Measurements from ENCODE around the gene SLC9A7.
"Not testable (repeated sequence)": the region's sequence is repeated elsewhere in the genome, so short reads cannot be mapped to it uniquely, and the experiment has no call there.

The SLC9A7 gene

GRCh38 chrX:46754036-46754435 is 4.9 kb downstream of the SLC9A7 start:
- no peak for DNase-seq (ENCODE audit: low spot score)

DNA sequence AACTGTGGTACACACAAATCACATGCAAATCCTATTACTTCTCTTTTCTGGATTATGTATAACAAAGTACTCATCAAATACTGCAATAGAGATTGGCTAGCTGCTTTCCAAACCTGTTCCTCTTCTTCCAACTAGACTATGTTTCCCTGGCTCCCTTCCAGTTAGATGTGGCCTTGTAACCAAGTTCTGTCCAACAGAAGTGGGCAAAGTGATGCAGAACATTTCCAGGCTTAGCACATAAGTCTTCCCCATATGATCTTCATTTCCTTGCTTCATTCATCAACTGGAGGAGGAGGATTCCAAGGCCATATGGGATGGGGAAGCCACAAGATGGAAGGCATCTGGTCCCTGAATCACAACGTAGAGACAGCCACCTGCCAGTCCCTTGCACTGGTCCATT is 8.0 kb downstream of the SLC9A7 start:
- no peak for DNase-seq (ENCODE audit: low spot score)

- no peak for DNase-seq (ENCODE audit: low spot score)
Measured at GRCh38 chrX:46744009-46744408, 14.9 kb downstream of the SLC9A7 start.

DNA sequence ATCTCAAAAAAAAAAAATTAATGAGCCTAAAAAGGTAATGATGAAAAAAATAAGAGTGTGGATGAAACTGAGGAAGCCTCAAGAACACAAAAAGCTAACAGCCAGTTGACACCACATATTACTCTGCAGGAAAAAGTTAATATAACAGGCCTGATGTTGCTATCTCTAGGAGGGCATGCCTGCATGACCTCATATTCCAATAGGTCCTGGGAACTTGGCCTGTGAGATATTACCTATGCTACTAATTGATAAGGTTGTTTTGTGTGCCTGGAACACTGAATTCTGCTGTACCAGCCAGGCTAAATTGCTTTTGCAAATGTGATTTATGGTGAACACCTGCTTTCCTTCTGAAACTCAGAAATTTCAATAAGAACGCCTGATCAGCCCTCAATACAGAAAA is 15.9 kb downstream of the SLC9A7 start:
- no peak for DNase-seq (ENCODE audit: low spot score)

GRCh38 chrX:46739736-46740135 is 19.2 kb downstream of the SLC9A7 start:
- no peak for DNase-seq (ENCODE audit: low spot score)

GRCh38 chrX:46737462-46737861 is 21.5 kb downstream of the SLC9A7 start:
- DNase-seq (ENCODE audit: low spot score): no peak

GRCh38 chrX:46737041-46737440 is 21.9 kb downstream of the SLC9A7 start:
- no peak for DNase-seq (ENCODE audit: low spot score)

- DNase-seq (ENCODE audit: low spot score): no peak
Measured at GRCh38 chrX:46735622-46736021, 23.3 kb downstream of the SLC9A7 start.

GRCh38 chrX:46733226-46733625 is 25.7 kb downstream of the SLC9A7 start:
- DNase-seq (ENCODE audit: low spot score): no peak

GRCh38 chrX:46730765-46731164 is 28.2 kb downstream of the SLC9A7 start:
- DNase-seq (ENCODE audit: low spot score): no peak

- DNase-seq (ENCODE audit: low spot score): no peak
Measured at GRCh38 chrX:46727441-46727840, 31.5 kb downstream of the SLC9A7 start.

DNA sequence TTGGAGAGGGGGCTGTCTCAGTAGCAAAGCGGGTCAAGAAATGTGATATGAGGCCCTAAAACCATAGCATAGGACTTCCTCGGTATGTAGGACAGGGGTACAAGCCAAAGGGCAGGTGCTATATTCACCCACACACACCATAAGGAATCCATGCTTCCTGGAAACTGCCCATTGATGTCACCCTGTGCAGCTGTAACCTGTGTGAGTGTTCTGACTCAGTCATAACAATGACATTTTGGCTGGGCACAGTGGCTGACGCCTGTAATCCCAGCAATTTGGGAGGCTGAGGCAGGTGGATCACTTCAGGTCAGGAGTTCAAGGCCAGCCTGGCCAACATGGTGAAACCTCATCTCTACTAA is 35.4 kb downstream of the SLC9A7 start:
- not testable (repeated sequence) for DNase-seq (ENCODE audit: low spot score)

DNA sequence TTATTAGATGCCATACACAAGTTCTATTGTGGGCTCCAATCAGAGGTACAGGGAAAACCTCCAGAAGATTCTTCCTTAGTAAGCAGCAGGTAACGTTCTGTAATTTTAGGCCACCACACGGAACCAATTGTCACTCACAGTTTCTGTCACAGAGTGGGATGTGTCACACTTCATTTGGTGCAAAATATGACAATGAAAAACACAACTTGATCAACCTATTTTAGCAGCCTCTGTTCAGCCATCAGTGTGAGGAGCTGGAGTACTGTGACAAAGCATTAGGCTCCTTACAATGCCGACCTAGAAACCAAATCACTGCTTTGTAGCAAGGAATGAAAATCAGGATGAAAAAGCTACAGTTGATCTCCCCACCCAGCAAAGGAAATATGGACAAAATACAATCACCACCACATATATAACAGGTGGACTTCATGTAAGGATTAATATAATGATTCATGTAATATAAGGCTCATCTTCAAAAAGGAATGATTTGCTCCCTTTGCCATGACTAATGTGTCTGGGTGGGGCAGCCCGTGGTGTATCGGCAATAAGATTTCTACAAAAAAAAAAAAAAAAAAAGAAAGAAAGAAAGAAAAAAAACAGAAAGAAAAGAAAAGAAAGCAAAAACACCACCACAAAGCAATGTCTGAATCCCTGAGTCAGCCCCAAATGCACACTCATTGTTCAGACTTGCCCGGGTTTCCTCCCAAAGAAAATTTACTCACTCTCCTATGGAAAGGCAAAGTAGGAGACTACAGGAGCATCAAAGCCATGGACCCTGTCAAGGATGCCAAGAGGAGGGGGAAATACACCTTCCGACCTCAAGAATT is 36.0 kb downstream of the SLC9A7 start:
- DNase-seq (ENCODE audit: low spot score): no peak

- DNase-seq (ENCODE audit: low spot score): no peak
Measured at GRCh38 chrX:46716796-46717195, 42.1 kb downstream of the SLC9A7 start.

DNA sequence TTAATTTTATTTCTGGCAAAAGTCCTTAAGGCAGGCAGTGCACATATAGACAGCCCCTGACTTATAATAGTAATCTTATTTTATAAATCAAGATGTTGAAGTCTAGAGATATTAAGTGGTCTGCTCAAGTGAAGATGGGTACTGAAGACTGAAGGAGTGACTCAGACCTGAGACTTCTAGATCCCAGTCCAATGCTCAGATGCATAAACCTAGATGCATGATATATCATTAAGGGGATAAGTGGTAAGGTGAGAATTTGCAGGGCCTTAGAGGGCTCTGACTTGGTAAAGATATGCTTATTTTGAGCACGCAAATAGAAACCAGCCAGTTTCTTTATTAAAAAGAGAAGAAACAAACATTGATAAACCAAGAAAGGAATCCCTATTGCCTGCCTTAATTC is 42.9 kb downstream of the SLC9A7 start:
- DNase-seq (ENCODE audit: low spot score): no peak

- no peak for DNase-seq (ENCODE audit: low spot score)
Measured at GRCh38 chrX:46715530-46715929, 43.4 kb downstream of the SLC9A7 start.

DNA sequence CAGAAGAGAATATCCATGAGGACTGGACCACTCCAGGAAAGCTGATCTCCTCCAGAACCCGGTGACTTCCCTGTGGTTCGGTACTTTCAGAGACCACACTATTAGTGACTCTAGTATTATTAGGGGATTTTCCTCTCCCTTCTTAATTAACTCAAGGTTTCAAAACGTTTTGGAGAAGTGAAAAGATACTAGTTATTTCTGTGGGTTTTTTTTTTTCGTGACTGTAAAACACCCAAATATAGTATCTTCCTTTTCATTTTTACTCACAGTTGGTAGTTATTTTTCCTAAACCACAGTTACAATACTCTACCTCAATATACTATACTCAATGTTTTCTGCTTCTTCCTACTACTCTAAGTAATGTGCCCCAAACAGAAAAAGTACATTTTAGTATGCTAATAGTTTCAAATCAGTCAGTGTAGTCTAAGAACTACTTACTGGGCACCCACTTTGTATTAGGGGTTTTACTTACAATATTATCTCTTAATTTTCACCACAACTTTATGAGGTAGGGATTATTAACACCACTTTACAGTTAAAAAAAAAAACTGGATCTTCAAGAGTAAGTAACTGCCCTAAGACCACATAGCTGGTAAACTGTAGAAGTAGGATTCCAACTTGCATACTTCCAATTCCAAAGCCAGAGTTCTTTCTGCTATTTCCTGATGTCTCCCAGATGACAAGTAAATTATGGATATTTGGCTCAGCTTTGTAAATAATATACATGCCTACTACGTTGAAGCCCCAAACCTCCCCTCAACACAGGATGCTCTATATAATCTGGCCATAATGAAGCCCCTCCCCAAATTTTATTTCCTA is 45.0 kb downstream of the SLC9A7 start:
- DNase-seq (ENCODE audit: low spot score): no peak

DNA sequence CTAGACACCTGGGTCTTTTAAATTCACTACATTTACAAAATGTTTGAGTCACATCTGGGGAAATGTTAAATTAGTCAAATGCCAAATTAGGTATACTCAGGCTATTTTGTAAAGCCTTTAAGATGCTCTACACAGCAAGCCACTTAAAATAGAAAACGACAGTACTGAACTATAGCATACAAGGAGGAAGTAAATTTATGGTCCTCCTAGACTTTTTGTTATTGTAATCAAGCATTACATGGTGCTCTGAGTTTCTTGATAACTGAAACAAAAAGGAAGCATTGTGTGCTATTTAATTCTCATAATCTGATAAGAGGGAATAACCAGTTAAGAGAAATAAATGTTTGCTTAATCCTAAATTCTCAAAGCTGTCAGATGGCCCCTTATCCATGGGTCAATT is 46.2 kb downstream of the SLC9A7 start:
- no peak for DNase-seq (ENCODE audit: low spot score)

DNA sequence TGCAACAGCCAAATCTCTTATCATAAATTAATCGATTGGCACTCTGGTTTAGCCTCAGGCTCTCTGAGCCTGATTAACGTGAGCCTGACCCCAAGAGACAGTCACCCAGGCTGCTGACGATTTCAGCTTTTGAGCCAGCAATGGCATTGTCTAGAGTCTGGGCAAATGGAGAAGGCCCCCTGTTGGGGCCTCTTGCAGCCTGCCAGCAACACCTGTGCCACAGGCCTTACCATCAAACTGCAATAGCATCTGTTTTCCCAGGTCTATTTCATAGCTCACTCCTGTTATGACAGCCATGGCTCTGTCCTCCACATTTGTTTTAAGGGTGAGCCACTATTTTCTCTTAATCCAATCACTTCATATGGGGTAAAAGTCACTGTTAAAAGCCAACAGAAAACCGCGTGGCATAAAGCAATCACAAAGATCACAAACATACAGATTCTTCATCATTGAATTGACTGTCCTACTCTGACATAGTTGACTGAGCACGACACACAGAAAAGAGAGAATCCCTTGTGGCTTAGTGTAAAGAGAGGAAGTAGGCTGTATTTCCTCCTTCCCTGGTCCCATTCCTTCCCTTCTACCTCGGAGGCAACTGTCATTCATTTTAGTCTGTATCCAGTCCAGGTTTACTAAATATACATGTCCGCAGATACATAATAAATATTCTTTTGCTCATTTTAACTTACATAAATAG is 47.8 kb downstream of the SLC9A7 start:
- no peak for DNase-seq (ENCODE audit: low spot score)

DNA sequence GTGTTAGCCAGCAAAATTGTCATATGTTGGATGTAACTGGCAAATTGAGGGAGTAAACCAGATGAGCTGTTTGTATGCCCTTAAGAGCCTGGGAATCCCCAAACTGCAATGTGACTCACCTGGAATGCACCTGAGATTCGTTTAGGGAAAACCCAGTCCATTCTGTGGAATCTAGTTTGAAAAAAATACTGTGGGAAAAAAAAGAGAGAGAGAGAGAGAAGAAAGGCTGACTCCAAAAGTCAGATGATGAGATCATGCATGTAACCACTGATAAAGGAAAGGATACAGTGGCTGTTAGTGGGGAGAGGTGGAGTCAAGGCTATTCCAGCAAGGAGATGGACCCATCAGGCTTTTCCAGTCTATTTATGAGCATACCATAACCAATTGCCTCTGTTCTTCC is 48.5 kb downstream of the SLC9A7 start:
- DNase-seq (ENCODE audit: low spot score): no peak

DNA sequence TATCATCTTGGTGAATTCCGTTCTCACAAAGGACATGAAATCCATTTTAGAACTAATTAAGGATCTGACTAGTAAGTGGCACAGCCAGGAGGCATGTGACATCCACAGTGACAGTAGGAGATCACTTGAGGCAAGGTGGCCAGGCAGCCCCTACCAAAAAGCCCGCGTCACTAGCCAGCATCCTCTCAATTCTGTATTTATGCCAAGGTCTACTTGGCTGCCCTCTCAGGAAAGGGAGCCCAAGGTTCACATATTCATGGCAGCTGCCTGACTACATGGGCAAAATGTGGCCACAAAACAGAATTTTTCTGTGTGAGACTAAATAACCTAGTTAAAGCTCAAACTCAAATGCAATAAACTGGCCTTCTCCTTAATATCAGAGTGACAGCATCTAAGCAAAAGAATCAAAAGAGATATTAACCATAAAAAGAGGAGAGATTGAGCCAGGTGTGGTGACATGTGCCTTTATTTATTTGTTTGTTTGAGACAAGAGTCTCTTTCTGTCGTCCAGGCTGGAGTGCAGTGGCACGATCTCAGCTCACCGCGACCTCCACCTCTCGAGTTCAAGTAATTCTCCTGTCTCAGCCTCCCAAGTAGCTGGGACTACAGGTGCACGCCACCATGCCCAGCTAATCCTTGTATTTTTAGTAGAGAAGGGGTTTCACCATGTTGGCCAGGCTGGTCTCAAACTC is 51.5 kb downstream of the SLC9A7 start:
- DNase-seq (ENCODE audit: low spot score): no peak

- no peak for DNase-seq (ENCODE audit: low spot score)
Measured at GRCh38 chrX:46704767-46705386, 54.0 kb downstream of the SLC9A7 start.

Data from ecto neural progenitor cell (in vitro differentiated cells).